ENCODE data around the gene KCNMA1. TPM values are rescaled to one million over a fixed set of nuclear protein-coding genes. Genes with fewer than 3 reads are reported as not detected.

KCNMA1 gene
- polyA plus RNA-seq, 1 of the 3 experiments (the other 2 are of a cell fraction), result 107 TPM

DNA sequence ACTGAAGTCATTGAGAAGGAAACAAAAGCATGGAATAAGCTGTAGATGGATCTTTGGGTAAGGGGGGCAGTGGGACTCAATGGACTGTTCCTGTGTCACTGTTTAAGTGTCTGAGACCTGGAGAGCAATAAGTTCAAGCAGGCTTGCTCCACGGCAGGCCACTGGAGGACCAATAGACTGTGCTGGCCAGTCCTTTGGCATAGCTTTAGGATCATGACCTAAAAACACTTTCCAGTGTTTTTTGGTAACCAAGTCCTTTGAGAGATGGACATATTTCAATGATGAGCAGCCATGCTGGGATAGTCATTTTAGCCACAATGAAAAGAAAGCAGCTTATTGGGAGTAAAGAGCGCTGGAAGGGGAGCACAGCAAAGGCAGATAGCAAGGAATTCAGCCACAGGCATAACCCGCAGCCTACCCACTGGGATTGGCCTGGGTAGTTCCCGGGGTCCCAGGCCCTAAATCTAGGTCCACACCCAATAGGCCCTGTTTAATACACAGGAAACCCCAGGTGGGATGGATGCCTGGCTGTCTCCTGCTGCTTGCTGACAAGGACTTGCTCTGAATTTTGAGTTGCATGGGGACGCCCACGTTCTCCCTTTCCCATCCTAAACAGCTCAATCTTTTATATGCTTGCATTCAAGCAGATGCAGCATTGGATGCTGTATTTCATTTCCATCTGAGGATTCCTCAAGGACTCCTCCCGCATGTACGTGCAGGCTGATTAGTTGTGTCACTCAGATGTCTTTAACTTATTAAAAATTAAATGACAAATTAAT is 727.2 kb downstream of the KCNMA1 start:
- WGBS (ENCODE audit: low lambda C conversion rate), result 81% methylated on average over 8 of the region's 8 CpGs
- DNase-seq, result no peak
- Histone ChIP-seq H3K4me1 (ENCODE audit: control insufficient read depth in 1 of 2, insufficient read depth in 2 of 2, low read depth in 1 of 2, low read length in 1 of 2) (peaks cover 0 to 23% of the 10 kb centered on the region in 2 experiments; a peak in 2 of 4 replicates), H2AFZ (ENCODE audit: low read depth) (no peak overlapping the region), H3K27me3 (ENCODE audit: insufficient read depth) (no peaks in the 10 kb centered on the region), H3K9me2 (no peaks in the 10 kb centered on the region), H3F3A (replicated peaks; ENCODE audit: insufficient read depth) (no peaks in the 10 kb centered on the region), H3K36me3 (replicated peaks in 1 of 2; ENCODE audit: control insufficient read depth in 1 of 2, insufficient read depth in 2 of 2, low read length in 1 of 2) (peaks cover 0 to 70% of the 10 kb centered on the region in 2 experiments), H4K20me1 (ENCODE audit: insufficient read depth) (no peaks in the 10 kb centered on the region), H3K79me2 (ENCODE audit: insufficient read depth) (no peaks in the 10 kb centered on the region), H3K27ac (ENCODE audit: low read depth in 2 of 2, low read length in 1 of 2) (no peak overlapping the region), H3K4me2 (no peak overlapping the region), H3K9ac (no peak overlapping the region), H3K9me3 (no peaks in the 10 kb centered on the region), H3K4me3 (ENCODE audit: low read depth in 2 of 2, low read length in 1 of 2) (no peak overlapping the region)
- POLR2A ChIA-PET, result interaction anchor here (1.0 kb wide), 1 partner anchor 60 kb away, joined by 3 read pairs; no protein-coding TSS in a partner anchor
- CTCF ChIA-PET, result no interaction called here
- TF ChIP-seq TEAD4 (IDR thresholded peaks at IDR 0.05; ENCODE audit: borderline replicate concordance, insufficient read depth) (no peak), GABPA (IDR thresholded peaks at IDR 0.05; ENCODE audit: low read depth) (no peak), RCOR1 (IDR thresholded peaks at IDR 0.05; ENCODE audit: low read length) (no peak), CTCF (IDR thresholded peaks at IDR 0.05) (no peak), EP300 (IDR thresholded peaks at IDR 0.05; ENCODE audit: borderline replicate concordance in 1 of 2, low read depth in 1 of 2, low read length in 1 of 2) (no peak), ELF1 (IDR thresholded peaks at IDR 0.05) (no peak), CHD2 (IDR thresholded peaks at IDR 0.05; ENCODE audit: low read length, partially characterized antibody) (no peak), TAF1 (IDR thresholded peaks at IDR 0.05; ENCODE audit: borderline replicate concordance, low read depth, low read length) (no peak)

DNA sequence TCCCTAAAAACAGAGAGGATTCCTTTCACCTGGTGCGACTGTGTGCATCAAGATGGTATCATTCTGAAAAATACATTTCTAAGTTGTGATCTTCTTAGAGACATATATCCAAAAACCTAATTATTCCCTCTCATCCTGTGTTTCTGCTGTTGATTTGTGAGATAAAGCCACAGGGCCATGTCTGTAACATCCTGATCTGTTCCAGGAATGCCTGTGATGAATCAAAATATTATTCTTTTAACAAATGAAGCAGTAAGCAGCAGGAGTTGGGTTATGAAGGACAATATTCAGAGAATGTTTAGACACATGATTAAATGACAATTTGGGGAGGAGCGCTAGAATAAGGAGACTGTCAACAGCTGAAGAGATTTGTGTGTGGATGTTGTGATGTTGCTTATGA is 731.4 kb downstream of the KCNMA1 start:
- ChIA-PET POLR2A (interaction anchor here (0.6 to 2.0 kb wide), 5 partner anchors 27 to 352 kb away, joined by 3 to 16 read pairs (median 4); no protein-coding TSS in a partner anchor), CTCF (interaction anchor here (0.6 to 2.5 kb wide), 10 partner anchors 10 to 79 kb away, joined by 3 to 7 read pairs (median 4); no protein-coding TSS in a partner anchor)
- 42% methylated on average over 2 of the region's 2 CpGs for WGBS (ENCODE audit: low lambda C conversion rate)
- no peak overlapping the region for H3K4me3 ChIP-seq (ENCODE audit: low read depth in 2 of 2, low read length in 1 of 2)
- H3K27me3 ChIP-seq (ENCODE audit: insufficient read depth), result no peaks in the 10 kb centered on the region
- no peak overlapping the region for H3K9ac ChIP-seq
- peak; percentile 62 for DNase-seq
- no peaks in the 10 kb centered on the region for H4K20me1 ChIP-seq (ENCODE audit: insufficient read depth)
- H3K4me1 ChIP-seq (ENCODE audit: control insufficient read depth in 1 of 2, insufficient read depth in 2 of 2, low read depth in 1 of 2, low read length in 1 of 2), result peaks cover 0 to 28% of the 10 kb centered on the region in 2 experiments; a peak in 2 of 4 replicates
- H3K36me3 ChIP-seq (replicated peaks in 1 of 2; ENCODE audit: control insufficient read depth in 1 of 2, insufficient read depth in 2 of 2, low read length in 1 of 2), result peaks cover 0 to 47% of the 10 kb centered on the region in 2 experiments
- H3K9me3 ChIP-seq, result no peaks in the 10 kb centered on the region
- no peak overlapping the region for H3K4me2 ChIP-seq
- no peaks in the 10 kb centered on the region for H3F3A ChIP-seq (replicated peaks; ENCODE audit: insufficient read depth)
- peak overlapping the region in 1 of 2 experiments; percentile 99; a peak in 2 of 4 replicates for H3K27ac ChIP-seq (ENCODE audit: low read depth in 2 of 2, low read length in 1 of 2)
- H3K79me2 ChIP-seq (ENCODE audit: insufficient read depth), result no peaks in the 10 kb centered on the region
- no peaks in the 10 kb centered on the region for H3K9me2 ChIP-seq
- H2AFZ ChIP-seq (ENCODE audit: low read depth), result no peak overlapping the region; the same call in 1 of the 2 replicates
- TF ChIP-seq RXRA (IDR thresholded peaks at IDR 0.05; ENCODE audit: borderline replicate concordance, low read depth), result no peak
- peak; percentile 71 for TF ChIP-seq TCF12 (IDR thresholded peaks at IDR 0.05)
- TF ChIP-seq POLR2AphosphoS5 (IDR thresholded peaks at IDR 0.05; ENCODE audit: low read depth, low read length), result peak; percentile 30; the same call in 1 of the 2 replicates
- TF ChIP-seq FOXJ3 (CRISPR knock-in tag; IDR thresholded peaks at IDR 0.05), result peak; percentile 91; the same call in 1 of the 2 replicates
- no peak for TF ChIP-seq GABPA (IDR thresholded peaks at IDR 0.05; ENCODE audit: low read depth)
- TF ChIP-seq NFIC (IDR thresholded peaks at IDR 0.05; ENCODE audit: borderline replicate concordance), result no peak
- no peak for TF ChIP-seq RFX5 (IDR thresholded peaks at IDR 0.05; ENCODE audit: low read length)
- no peak; the same call in 1 of the 2 replicates for TF ChIP-seq RAD21 (IDR thresholded peaks at IDR 0.05; ENCODE audit: low read length)
- TF ChIP-seq SIN3A (IDR thresholded peaks at IDR 0.05; ENCODE audit: borderline replicate concordance, low read depth, low read length), result no peak
- peak; percentile 36; the same call in 1 of the 2 replicates for TF ChIP-seq MXI1 (IDR thresholded peaks at IDR 0.05; ENCODE audit: low read depth, low read length)
- no peak for TF ChIP-seq FOXM1 (IDR thresholded peaks at IDR 0.05; ENCODE audit: low read depth)
- no peak for TF ChIP-seq USF1 (IDR thresholded peaks at IDR 0.05; ENCODE audit: borderline replicate concordance, low read depth)
- no peak for TF ChIP-seq MEF2A (IDR thresholded peaks at IDR 0.05; ENCODE audit: borderline replicate concordance, low read depth)
- TF ChIP-seq ZBTB33 (IDR thresholded peaks at IDR 0.05; ENCODE audit: borderline replicate concordance, low read depth), result no peak
- TF ChIP-seq TEAD4 (IDR thresholded peaks at IDR 0.05; ENCODE audit: borderline replicate concordance, insufficient read depth), result no peak
- no peak for TF ChIP-seq IRF3 (IDR thresholded peaks at IDR 0.05; ENCODE audit: low read depth, low read length)

Measured in SK-N-SH (cell line).